ENCODE data around the gene ACACA. TPM values are rescaled to one million over a fixed set of nuclear protein-coding genes. Genes with fewer than 3 reads are reported as not detected.

ACACA gene
- polyA plus RNA-seq, 4 donors, result 31.1 to 50.1 (median 38.6) TPM

- DNase-seq (ENCODE audit: low read depth in 4 of 4, low spot score in 2 of 4), result peak in 3 of 4 donors; percentile 3 to 13 (median 6)
These were observed 107.2 kb downstream of the ACACA start for GRCh38 chr17:37299257-37299980.

- DNase-seq (ENCODE audit: low read depth in 4 of 4, low spot score in 2 of 4), result no peak
These were observed 110.7 kb downstream of the ACACA start for GRCh38 chr17:37295888-37296287.

- DNase-seq (ENCODE audit: low read depth in 4 of 4, low spot score in 2 of 4), result no peak
These were observed 111.7 kb downstream of the ACACA start for GRCh38 chr17:37294888-37295287.

- DNase-seq (ENCODE audit: low read depth in 4 of 4, low spot score in 2 of 4), result no peak
These were observed 112.9 kb downstream of the ACACA start for GRCh38 chr17:37293770-37294169.

- no peak for DNase-seq (ENCODE audit: low read depth in 4 of 4, low spot score in 2 of 4)
These were observed 114.1 kb downstream of the ACACA start for GRCh38 chr17:37292429-37293139.

- DNase-seq (ENCODE audit: low read depth in 4 of 4, low spot score in 2 of 4), result no peak
These were observed 115.3 kb downstream of the ACACA start for GRCh38 chr17:37291351-37291750.

- no peak for DNase-seq (ENCODE audit: low read depth in 4 of 4, low spot score in 2 of 4)
These were observed 120.2 kb downstream of the ACACA start for GRCh38 chr17:37286430-37286829.

- DNase-seq (ENCODE audit: low read depth in 4 of 4, low spot score in 2 of 4), result no peak
These were observed 122.4 kb downstream of the ACACA start for GRCh38 chr17:37284191-37284590.

GRCh38 chr17:37283414-37283961, 123.1 kb downstream of the ACACA start:
- DNase-seq (ENCODE audit: low read depth in 4 of 4, low spot score in 2 of 4), result no peak

GRCh38 chr17:37280841-37281240, 125.8 kb downstream of the ACACA start:
- no peak for DNase-seq (ENCODE audit: low read depth in 4 of 4, low spot score in 2 of 4)

GRCh38 chr17:37278247-37278894, 128.3 kb downstream of the ACACA start:
- DNase-seq (ENCODE audit: low read depth in 4 of 4, low spot score in 2 of 4), result no peak

GRCh38 chr17:37276475-37276874, 130.2 kb downstream of the ACACA start:
- DNase-seq (ENCODE audit: low read depth in 4 of 4, low spot score in 2 of 4), result no peak

GRCh38 chr17:37274461-37274860, 132.2 kb downstream of the ACACA start:
- peak in 2 of 4 donors; percentile 18 to 44 for DNase-seq (ENCODE audit: low read depth in 4 of 4, low spot score in 2 of 4)

GRCh38 chr17:37273409-37274051, 133.1 kb downstream of the ACACA start:
- DNase-seq (ENCODE audit: low read depth in 4 of 4, low spot score in 2 of 4), result peak in 1 of 4 donors; percentile 11

GRCh38 chr17:37265446-37266173, 141.0 kb downstream of the ACACA start:
- no peak for DNase-seq (ENCODE audit: low read depth in 4 of 4, low spot score in 2 of 4)

GRCh38 chr17:37261286-37261685, 145.3 kb downstream of the ACACA start:
- no peak for DNase-seq (ENCODE audit: low read depth in 4 of 4, low spot score in 2 of 4)

- no peak for DNase-seq (ENCODE audit: low read depth in 4 of 4, low spot score in 2 of 4)
These were observed 147.5 kb downstream of the ACACA start for GRCh38 chr17:37259030-37259735.

- no peak for DNase-seq (ENCODE audit: low read depth in 4 of 4, low spot score in 2 of 4)
These were observed 150.0 kb downstream of the ACACA start for GRCh38 chr17:37256627-37257026.

GRCh38 chr17:37255432-37255831, 151.2 kb downstream of the ACACA start:
- no peak for DNase-seq (ENCODE audit: low read depth in 4 of 4, low spot score in 2 of 4)

All from left renal cortex interstitium (tissue), 4 donors.